Omental fat pad (tissue), 4 donors: ENCODE results near the gene NGEF. TPM values are rescaled to one million over a fixed set of nuclear protein-coding genes. Genes with fewer than 3 reads are reported as not detected.
"Not testable (repeated sequence)": the region's sequence is repeated elsewhere in the genome, so short reads cannot be mapped to it uniquely, and the experiment has no call there.

Experiments used
- ATAC-seq: fragments of 150-250 bp; one replicate; pipeline ENCODE4 v1.9.1; 2016; ENCODE audit warnings: mild to moderate bottlenecking, moderate library complexity; ENCODE audit not compliant: low FRiP score
- DNase-seq: peaks from one replicate; pipeline ENCODE4 v3.0.0-alpha.2; 2019; ENCODE audit warnings: low spot score
- total RNA-seq, 4 donors: library from RNA; depleted of rRNA; stranded (reverse); fragments of >200 nt; gene quantifications; one replicate each; pipeline ENCODE4 v1.1.0, GENCODE V29; 2016
- TF ChIP-seq, protein P1 (sequence below), 3 donors: fragments of 450-650 bp; IDR thresholded peaks; one replicate each; pipeline ENCODE4 v1.5.1; 2016 to 2017; ENCODE audit warnings: antibody characterized with exemption in 3 of 3, mild to moderate bottlenecking in 3 of 3, moderate library complexity in 2 of 3

The NGEF gene
- total RNA-seq, 4 donors from 2014 or later, result 1.1 to 1.9 (median 1.3) TPM; not detected in 1

GRCh38 chr2:233022561-233022960 is 9.5 kb upstream of the NGEF start:
- TF ChIP-seq, protein P1, sequence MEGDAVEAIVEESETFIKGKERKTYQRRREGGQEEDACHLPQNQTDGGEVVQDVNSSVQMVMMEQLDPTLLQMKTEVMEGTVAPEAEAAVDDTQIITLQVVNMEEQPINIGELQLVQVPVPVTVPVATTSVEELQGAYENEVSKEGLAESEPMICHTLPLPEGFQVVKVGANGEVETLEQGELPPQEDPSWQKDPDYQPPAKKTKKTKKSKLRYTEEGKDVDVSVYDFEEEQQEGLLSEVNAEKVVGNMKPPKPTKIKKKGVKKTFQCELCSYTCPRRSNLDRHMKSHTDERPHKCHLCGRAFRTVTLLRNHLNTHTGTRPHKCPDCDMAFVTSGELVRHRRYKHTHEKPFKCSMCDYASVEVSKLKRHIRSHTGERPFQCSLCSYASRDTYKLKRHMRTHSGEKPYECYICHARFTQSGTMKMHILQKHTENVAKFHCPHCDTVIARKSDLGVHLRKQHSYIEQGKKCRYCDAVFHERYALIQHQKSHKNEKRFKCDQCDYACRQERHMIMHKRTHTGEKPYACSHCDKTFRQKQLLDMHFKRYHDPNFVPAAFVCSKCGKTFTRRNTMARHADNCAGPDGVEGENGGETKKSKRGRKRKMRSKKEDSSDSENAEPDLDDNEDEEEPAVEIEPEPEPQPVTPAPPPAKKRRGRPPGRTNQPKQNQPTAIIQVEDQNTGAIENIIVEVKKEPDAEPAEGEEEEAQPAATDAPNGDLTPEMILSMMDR (IDR thresholded peaks at IDR 0.05), result no peak

GRCh38 chr2:233021771-233022170 is 8.7 kb upstream of the NGEF start:
- TF ChIP-seq, protein P1 (IDR thresholded peaks at IDR 0.05), result no peak
- DNase-seq, result no peak
- no peak for ATAC-seq

More at GRCh38 chr2:233022561-233022960, 9.5 kb upstream of the NGEF start:
- ATAC-seq, result no peak
- DNase-seq, result no peak

DNA sequence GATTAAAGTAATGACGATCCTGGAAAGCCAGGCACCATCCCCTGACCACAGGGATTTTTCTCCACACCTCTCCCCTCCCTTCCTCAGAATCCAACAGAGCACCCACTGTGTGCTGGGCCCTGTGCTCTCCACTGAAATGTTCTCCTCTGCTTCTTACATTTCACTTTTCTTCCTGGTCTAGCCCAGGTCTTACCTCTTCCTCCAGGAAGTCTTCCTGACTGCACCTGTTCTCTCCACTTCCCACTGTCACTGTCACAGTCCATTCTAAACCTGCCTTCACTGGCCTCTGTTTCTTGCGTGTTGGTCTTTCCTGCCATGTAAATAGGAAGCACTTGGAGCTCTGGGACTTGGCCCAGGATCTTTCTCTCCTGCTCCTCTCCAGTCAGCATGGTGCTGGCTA is 7.4 kb upstream of the NGEF start:
- ATAC-seq, result no peak
- DNase-seq, result no peak
- TF ChIP-seq, protein P1 (IDR thresholded peaks at IDR 0.05), result no peak

- not testable (repeated sequence) for ATAC-seq, DNase-seq
Observed at GRCh38 chr2:233019610-233020009, 6.6 kb upstream of the NGEF start.

GRCh38 chr2:233017947-233018346 is 4.9 kb upstream of the NGEF start:
- DNase-seq (no peak), ATAC-seq (no peak)
- TF ChIP-seq, protein P1 (IDR thresholded peaks at IDR 0.05), result no peak

- DNase-seq, result no peak
- no peak for ATAC-seq
- TF ChIP-seq, protein P1 (IDR thresholded peaks at IDR 0.05), result no peak
Observed at GRCh38 chr2:233015019-233015645, 2.1 kb upstream of the NGEF start.

- TF ChIP-seq, protein P1 (IDR thresholded peaks at IDR 0.05), result no peak
- DNase-seq (no peak), ATAC-seq (no peak)
Observed at GRCh38 chr2:233013650-233014049, 594 bp upstream of the NGEF start.
